ENCODE results near the gene AXIN1.
A peak's percentile ranks its signal among the peaks of the same experiment; 100 is the strongest.
"Not testable (repeated sequence)": the region's sequence is repeated elsewhere in the genome, so short reads cannot be mapped to it uniquely, and the experiment has no call there.

AXIN1 gene

GRCh38 chr16:381789-382717 lies 29.5 kb upstream of the AXIN1 start, which contains the start of gene PGAP6:
PGAP6 (minus strand) TSS chr16:381978; CDS start chr16:381821, 157 bp downstream.
- DNase-seq = peak; percentile 89

GRCh38 chr16:381012-381788 lies 28.7 kb upstream of the AXIN1 start:
- peak; percentile 72 for DNase-seq

- DNase-seq = no peak
Measured at GRCh38 chr16:380762-381011, 28.2 kb upstream of the AXIN1 start.

GRCh38 chr16:379961-380761 lies 27.6 kb upstream of the AXIN1 start:
- DNase-seq = no peak

GRCh38 chr16:379183-379960 lies 26.8 kb upstream of the AXIN1 start:
- DNase-seq = no peak

GRCh38 chr16:378821-379182 lies 26.3 kb upstream of the AXIN1 start:
- DNase-seq = no peak

GRCh38 chr16:378113-378820 lies 25.7 kb upstream of the AXIN1 start:
- not testable (repeated sequence) for DNase-seq

GRCh38 chr16:377419-377951 lies 25.0 kb upstream of the AXIN1 start:
- no peak for DNase-seq

- no peak for DNase-seq
Measured at GRCh38 chr16:376817-377418, 24.4 kb upstream of the AXIN1 start.

GRCh38 chr16:375927-376816 lies 23.6 kb upstream of the AXIN1 start:
- no peak for DNase-seq

- DNase-seq = no peak
Measured at GRCh38 chr16:375212-375611, 22.7 kb upstream of the AXIN1 start.

GRCh38 chr16:374616-374926 lies 22.0 kb upstream of the AXIN1 start:
- no peak for DNase-seq

- DNase-seq = no peak
Measured at GRCh38 chr16:373848-374615, 21.5 kb upstream of the AXIN1 start.

GRCh38 chr16:373020-373598 lies 20.6 kb upstream of the AXIN1 start:
- no peak for DNase-seq

- no peak for DNase-seq
Measured at GRCh38 chr16:372302-372983, 19.9 kb upstream of the AXIN1 start.

- no peak for DNase-seq
Measured at GRCh38 chr16:371515-372301, 19.2 kb upstream of the AXIN1 start.

- no peak for DNase-seq
Measured at GRCh38 chr16:370979-371514, 18.5 kb upstream of the AXIN1 start.
